SK-N-SH treated with all-trans-retinoic acid at 6 μM for 48 hours (cell line): ENCODE measurements around the gene DDAH1.

Experiments used
- GLIS3 ChIP-seq: fragments of 250-450 bp; sonication (Bioruptor Pico); IDR thresholded peaks from 2 replicates; pipeline ENCODE4 v1.5.0; 2020; ENCODE audit warnings: mild to moderate bottlenecking, moderate library complexity
- PATZ1 ChIP-seq: fragments of 250-450 bp; sonication (Bioruptor Pico); IDR thresholded peaks from 2 replicates; pipeline ENCODE4 v1.8.0; 2020; ENCODE audit warnings: mild to moderate bottlenecking, moderate library complexity, borderline replicate concordance

GRCh38 chr1:85428471-85429089 lies 36.4 kb downstream of the DDAH1 start:
- TF ChIP-seq GLIS3 (CRISPR knock-in tag) (no peak), PATZ1 (CRISPR knock-in tag) (no peak)
